HG02884 (cell line): ENCODE measurements around the gene PRSS27.
"Not testable (repeated sequence)": the region's sequence is repeated elsewhere in the genome, so short reads cannot be mapped to it uniquely, and the experiment has no call there.

Experiments
- ATAC-seq: cut with Tn5 transposase; IDR thresholded peaks from one replicate; pipeline ENCODE4 v1.9.1; 2021; ENCODE audit warnings: mild to moderate bottlenecking, moderate library complexity; ENCODE audit not compliant: unreplicated experiment

Gene PRSS27

DNA sequence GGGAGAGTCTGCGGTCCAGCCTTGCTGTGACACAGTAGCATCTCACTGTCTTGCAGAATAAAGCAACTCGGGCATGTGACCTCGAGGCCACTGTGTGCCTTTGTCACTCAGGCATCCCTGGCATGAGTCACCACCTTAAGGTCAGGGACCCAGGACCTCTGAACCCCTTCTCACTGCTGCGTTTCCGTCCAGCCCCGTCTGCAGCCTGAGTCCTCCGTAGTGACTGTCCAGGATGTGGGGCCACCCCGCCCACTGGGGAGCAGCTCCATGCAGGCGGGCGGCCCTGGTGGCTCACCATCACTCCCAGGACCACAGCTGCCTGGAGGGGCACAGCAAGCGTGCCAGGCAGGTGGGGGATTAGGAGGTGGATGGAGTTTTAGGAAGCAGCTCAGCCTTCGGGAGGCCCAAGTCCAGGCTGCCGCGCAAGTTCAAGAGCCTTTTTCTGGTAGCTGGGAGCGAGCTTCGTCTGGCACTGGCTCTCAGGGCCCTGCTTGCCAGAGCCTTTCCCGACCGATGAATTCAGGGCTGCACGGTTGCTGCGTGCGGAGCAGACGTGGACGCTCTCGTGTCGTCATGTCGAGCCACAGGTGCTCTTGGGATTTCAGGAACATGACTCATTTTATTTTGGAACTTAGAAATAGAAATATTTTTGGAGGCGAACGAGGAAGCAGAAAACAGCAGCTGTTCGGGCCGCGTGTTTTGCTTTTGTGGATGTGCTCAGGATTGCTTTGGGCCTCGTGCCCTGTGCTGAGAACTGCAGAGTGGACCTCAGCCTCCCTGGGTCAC lies 20.9 kb downstream of the PRSS27 start:
- ATAC-seq, result no peak

DNA sequence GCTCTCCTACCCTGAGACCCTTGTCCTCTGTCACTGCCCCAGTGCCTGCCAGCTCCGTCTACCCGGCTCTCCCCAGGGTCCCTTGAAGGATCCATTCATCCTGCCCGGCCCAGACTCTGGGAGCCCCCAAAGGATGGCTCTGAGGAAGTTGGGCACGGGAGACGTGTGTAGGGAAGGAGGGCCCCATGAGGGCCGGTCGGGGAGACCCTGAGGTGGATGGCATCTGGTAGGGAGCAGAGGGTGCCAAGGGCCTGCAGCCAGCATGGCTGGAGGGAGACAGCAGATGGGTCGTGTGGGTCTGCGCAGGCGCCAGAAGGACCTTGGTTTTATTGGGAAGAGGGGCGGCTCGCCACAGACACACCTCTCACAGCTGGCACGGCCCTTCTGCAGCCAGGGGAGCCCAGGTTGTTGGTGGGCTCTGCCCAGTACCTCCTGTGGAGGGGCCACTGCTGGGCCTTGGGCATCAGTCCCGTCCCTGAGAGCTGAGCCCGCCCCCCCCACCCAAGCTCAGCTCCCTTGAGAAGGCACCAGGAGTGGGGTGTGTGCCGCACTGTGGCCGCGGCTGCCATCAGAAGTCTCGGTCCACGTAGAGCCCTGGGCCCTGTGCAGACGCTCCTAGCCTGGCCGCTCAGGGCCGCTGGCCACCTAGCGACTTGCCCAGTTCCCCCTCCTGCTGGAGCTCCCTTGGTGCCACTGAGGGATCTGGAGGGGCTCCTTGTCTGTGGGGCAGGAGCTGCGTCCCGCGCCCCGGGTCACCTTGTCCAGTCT lies 21.7 kb downstream of the PRSS27 start:
- ATAC-seq, result no peak

- no peak for ATAC-seq
Measured at GRCh38 chr16:2697401-2697948, 22.5 kb downstream of the PRSS27 start.

DNA sequence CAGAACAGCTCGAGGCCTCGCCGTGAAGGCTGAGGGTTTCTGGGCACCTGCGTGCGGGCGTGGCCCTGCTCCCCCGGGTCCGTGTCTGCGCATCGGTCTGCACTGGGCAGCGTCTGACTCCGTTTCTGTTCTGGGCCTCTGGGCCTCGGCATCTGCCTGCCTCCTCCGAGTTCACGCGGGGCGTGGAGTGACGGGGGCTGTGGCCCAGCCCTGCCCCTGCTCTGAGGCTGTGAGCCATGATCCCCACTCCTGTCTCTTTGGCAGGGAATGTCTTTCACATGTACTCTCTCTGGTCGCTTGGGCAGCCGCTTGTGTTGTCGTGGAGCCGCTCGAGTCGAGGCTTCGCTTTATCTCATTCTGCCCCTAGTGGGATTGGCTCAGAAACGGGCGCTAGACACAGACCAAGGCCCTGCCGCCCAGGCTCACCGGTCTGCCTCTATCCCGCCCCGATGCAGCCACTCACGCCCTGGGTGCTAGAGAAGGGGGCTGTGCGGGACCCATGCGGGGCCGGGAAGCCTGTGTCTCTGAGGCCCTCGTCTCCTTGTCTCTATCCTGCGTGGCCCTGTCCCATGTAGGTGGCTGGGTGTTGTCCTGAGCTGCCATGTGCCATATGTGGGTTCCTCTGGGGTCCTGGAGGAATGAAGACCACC lies 23.3 kb downstream of the PRSS27 start:
- ATAC-seq, result not testable (repeated sequence)

DNA sequence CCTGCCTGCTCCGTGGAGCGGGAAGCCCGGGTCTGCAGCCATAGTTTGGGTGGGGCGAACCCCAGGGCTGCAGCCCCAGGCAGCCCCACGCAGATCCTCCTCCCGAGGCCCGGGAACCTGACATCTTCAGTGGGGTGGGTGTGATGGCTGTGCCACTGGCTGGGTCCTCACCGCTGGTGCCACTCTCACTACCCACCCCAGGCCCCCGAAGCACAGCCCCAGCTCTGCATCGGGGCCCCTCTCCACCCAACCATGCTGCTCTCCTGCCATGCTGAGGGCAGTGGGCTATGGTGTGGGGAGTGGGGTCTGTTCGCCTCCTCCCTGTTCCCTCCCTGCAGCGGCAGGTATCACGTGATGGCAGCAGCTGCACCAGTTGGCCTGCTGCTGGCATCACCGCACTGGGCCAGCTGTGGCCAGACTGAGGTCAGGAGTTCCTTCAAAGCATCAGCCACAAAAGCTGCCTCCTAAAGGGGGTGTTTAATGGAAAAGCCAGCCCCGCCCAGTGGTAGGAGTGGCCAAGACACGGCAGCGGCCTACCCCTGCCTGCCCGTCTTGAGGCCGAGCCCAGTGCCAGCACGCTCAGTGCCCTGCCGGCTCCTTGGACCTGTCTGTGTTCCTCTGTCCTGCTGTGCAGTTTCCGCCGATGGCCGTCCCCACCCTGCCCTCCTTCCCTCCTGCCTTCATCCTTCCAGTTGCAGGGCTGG lies 26.9 kb downstream of the PRSS27 start:
- ATAC-seq, result no peak

DNA sequence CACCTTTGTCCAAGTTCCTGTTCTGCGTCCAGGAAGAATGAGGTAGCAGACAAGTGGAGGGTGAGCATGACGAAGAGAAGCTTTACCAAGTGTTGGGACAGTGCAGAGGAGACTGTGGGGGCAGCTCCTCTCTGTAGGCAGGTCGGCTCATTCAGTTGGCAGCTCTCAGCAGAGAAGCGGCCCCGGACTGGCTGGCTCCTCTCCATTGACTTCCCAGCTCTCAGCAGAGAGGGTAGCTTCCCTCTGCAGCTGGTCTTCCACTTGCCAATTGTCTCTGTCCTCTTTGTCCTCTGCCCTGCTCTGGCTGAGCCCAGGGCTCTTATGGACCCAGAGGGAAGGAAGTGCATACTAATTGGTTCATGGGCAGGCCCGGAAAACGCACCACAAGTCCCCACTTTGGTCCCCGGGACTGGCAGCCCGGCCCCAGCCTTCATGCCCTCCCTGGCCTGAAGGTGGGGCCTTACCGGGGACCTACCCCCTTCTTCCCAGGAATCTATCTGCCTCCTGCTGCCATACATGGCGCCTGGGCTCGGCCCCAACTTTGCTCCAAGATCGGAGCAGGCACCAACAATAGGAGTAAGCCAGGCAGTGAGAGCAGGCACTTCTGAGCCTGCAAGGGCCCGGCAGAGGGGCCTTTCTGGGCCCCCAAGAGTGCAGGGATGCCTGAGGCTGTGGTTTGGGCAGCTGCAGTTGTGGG lies 27.6 kb downstream of the PRSS27 start:
- no peak for ATAC-seq

- no peak for ATAC-seq
Measured at GRCh38 chr16:2691491-2692248, 28.4 kb downstream of the PRSS27 start.

DNA sequence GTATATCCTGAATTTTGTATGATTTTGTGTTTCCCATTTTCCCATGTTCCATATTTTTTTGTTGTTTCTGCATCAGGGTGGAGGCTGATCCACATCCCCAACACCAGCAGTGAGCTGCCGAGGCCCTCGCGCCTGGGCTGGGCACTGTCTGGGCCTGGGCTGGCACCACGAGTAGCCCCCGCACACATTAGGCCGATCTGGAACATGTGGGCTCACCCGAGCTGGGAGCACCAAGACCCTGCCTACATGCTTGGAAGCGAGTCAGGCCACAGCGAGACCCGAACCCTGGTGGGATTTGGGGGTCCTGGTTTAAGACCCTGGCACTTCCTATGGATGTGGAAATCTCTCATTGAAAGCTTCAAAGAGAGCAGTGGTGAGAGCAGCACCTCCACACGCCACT lies 29.2 kb downstream of the PRSS27 start:
- no peak for ATAC-seq

GRCh38 chr16:2689968-2690801 lies 29.8 kb downstream of the PRSS27 start:
- no peak for ATAC-seq

DNA sequence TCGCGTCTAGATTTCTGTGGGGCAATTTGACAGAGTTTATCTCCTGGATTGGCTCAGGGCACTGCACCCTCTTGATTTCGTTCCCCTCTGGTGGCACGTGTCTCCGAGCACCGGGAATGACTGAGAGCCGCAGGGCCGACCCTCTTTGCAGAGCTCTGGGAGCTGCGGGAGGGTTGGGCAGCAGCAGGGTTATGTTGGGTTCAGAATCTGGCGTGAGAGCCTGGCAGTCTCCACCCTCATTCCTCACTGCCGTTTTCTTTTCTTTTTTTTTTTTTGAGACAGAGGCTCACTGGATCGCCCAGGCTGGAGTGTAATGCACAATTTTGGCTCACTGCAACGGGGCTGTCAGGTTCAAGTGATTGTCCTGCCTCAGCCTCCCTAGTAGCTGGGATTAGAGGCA lies 30.6 kb downstream of the PRSS27 start:
- not testable (repeated sequence) for ATAC-seq

DNA sequence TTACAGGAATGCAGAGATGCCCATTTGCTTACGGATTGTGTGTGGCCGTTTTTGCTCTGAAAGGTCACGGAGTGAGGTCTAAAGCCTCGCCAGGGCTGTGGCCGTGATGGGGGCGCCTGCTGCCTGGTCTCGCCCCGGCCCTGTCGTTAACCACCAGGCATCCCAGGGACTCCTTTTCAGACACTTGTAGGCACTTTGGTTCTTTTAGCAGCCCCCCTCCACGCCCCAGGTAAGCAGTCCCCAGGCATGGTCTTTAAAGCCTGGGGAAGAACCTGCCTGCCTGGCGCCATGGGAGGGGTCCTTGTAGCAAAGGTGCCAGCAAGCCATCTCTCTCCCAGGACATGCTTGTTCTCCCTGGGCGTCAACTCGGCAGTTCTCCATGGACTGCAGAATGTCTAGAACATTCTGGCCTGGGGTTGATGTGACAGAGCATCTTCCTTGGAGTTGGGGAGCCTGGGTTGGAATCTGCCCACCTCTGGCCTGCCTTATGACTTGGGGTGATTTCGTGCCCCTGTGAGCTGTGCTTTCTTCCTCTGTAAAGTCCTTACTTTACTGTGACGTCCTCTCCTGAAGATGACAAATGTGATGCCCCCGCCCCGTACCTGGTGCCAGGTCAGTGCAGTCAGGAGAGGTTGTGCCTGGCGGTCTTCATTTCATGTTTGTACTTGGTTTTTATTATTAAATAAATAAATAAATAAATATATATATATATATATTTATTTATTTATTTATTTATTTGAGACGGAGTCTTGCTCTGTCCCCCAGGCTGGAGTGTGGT lies 32.3 kb downstream of the PRSS27 start:
- no peak for ATAC-seq

DNA sequence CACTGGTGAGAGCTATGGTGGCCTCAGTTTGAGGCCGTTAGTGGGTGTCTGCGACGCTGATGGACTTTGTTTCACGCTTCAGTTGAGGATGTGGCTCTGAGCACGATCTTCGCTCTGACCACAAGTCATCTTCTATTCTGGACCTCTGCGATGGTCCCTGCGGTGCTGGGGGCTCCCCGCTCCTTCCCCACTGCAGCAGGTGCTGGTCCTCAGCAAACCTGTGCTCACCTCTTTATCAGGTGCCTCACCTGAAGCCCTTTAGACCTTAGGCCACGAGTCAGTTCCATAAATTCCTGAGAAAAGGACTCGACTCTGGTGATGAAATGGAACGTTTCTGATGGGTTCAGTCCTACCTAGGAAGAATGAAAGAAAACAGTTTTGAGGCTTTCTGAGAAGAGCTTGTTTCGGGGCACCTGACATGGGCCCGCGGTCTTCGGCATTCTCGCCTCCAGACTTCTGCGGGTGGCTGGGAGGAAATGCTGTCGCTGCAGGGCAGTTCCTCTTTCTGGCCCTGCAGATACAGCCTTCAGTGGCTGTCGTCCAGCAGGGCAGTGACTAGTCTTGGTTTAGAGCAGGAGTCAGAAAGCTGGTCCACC lies 33.0 kb downstream of the PRSS27 start:
- no peak for ATAC-seq

DNA sequence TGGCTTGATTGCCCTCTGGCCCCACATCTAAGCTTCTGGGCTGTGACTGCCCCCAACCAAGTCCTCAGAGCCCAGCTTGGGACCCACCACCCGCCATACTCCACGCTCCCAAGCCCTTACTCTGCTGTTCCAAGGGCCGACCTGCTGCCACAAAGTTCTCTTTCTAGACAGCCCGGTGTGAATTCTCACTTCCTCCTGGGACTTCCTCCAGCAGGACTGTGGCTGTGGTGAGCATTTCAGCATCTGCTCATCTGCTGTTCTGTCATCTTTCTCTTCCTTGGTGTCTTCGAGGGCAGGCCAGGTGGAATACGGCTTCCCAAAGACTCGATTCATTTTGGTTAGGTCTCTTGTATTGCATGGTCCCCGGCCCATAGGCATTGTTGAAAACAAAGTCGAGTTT lies 33.9 kb downstream of the PRSS27 start:
- ATAC-seq, result not testable (repeated sequence)

DNA sequence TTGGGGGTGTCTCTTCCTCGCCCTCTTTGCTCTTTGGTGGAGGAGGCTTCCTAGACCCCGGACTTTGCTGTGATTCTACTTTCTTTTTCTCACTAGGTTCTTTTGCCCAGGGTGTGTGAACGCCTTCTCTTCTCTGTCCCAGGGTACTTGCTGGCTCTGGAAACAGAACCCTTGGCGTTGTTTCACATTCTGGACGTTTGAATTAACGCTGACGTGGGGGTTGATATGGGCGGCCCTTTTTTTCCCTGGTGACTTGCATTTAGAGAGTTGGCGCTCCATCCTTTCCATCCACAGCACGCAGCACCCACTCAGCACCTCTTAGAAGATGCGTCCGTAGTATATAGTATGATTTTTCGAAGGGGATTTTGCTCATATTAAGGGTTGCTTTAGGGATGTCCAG lies 37.0 kb downstream of the PRSS27 start:
- ATAC-seq, result not testable (repeated sequence)

DNA sequence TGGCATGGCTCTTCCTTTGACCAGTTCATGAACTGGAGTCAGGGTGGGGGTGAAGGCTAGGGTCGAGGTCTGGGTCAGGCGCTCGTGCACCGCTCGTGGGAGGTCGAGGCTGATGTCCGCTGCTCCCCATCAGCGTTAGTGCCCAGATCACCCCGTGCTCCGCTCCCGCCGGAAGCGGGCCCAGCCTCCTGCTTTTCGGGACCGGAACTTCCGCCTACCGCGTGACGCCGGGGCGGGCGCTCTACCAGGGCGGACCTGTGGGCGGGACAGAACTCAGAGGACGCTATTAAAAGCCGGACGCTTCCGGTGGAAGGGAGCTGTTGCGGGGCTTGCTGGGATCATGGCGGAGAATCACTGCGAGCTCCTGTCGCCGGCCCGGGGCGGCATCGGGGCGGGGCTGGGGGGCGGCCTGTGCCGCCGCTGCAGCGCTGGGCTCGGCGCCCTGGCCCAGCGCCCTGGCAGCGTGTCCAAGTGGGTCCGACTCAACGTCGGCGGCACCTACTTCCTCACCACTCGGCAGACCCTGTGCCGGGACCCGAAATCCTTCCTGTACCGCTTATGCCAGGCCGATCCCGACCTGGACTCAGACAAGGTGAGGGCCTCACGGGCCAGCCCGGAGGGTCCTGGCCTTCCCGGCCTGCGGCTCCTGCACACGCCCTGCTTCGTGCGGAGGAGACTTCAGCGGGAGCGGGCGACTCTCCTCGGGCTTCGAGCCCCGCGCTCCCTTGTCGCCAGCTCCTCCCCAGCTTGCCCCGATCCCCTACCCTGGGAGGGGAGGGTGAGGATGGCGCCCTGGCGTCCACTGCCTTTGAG lies 37.6 kb downstream of the PRSS27 start, which contains the start of gene KCTD5:
Gene KCTD5, plus strand, starts transcription at position 315 of the 813 bp plus-strand sequence. Its CDS starts 26 bp downstream, at position 341.
- ATAC-seq, result no peak

DNA sequence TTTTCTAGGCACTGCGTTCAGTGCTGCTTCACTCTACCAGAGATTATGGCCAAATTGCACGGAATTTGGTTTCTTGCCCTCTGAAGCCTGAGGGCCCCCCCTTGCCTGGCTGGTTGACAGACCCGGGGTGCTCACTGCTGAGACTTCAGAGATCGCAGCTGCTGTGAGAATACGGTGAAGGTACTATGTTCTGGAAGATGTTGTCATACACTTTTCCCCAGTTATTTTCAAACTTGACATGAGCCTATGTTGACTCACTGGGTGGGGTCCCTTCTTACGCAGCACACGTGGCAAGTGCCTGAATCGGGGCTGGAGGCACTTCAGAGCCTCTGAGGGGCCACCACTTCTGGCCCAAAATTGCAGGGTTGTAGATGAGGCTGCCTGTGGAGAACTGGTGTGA lies 39.7 kb downstream of the PRSS27 start:
- ATAC-seq, result not testable (repeated sequence)
